ENCODE data around the gene SPINT1.

DNA sequence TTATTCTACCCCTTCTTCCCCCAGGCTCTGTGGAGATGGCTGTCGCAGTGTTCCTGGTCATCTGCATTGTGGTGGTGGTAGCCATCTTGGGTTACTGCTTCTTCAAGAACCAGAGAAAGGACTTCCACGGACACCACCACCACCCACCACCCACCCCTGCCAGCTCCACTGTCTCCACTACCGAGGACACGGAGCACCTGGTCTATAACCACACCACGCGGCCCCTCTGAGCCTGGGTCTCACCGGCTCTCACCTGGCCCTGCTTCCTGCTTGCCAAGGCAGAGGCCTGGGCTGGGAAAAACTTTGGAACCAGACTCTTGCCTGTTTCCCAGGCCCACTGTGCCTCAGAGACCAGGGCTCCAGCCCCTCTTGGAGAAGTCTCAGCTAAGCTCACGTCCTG, 12.9 kb downstream of the SPINT1 start:
- TF ChIP-seq, protein P1, sequence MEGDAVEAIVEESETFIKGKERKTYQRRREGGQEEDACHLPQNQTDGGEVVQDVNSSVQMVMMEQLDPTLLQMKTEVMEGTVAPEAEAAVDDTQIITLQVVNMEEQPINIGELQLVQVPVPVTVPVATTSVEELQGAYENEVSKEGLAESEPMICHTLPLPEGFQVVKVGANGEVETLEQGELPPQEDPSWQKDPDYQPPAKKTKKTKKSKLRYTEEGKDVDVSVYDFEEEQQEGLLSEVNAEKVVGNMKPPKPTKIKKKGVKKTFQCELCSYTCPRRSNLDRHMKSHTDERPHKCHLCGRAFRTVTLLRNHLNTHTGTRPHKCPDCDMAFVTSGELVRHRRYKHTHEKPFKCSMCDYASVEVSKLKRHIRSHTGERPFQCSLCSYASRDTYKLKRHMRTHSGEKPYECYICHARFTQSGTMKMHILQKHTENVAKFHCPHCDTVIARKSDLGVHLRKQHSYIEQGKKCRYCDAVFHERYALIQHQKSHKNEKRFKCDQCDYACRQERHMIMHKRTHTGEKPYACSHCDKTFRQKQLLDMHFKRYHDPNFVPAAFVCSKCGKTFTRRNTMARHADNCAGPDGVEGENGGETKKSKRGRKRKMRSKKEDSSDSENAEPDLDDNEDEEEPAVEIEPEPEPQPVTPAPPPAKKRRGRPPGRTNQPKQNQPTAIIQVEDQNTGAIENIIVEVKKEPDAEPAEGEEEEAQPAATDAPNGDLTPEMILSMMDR (IDR thresholded peaks at IDR 0.05; ENCODE audit: low read depth, low read length, missing input control) = no peak
- TF ChIP-seq RAD21 (IDR thresholded peaks at IDR 0.05) (no peak), FOXA1 (IDR thresholded peaks at IDR 0.05) (no peak), EGR1 (IDR thresholded peaks at IDR 0.05; ENCODE audit: low read depth in 2 of 2) (no peak), JUND (IDR thresholded peaks at IDR 0.05) (no peak)
- TF ChIP-seq, protein P2, sequence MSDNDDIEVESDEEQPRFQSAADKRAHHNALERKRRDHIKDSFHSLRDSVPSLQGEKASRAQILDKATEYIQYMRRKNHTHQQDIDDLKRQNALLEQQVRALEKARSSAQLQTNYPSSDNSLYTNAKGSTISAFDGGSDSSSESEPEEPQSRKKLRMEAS (IDR thresholded peaks at IDR 0.05) = no peak

All from liver (tissue), 3 donors.